T-helper 22 cell (primary cell): Measurements from ENCODE around the gene OSBPL5.

Experiments used
- DNase-seq: peaks from one replicate; pipeline ENCODE4 v3.0.0-alpha.2; 2020; ENCODE audit warnings: low read depth

The OSBPL5 gene

DNA sequence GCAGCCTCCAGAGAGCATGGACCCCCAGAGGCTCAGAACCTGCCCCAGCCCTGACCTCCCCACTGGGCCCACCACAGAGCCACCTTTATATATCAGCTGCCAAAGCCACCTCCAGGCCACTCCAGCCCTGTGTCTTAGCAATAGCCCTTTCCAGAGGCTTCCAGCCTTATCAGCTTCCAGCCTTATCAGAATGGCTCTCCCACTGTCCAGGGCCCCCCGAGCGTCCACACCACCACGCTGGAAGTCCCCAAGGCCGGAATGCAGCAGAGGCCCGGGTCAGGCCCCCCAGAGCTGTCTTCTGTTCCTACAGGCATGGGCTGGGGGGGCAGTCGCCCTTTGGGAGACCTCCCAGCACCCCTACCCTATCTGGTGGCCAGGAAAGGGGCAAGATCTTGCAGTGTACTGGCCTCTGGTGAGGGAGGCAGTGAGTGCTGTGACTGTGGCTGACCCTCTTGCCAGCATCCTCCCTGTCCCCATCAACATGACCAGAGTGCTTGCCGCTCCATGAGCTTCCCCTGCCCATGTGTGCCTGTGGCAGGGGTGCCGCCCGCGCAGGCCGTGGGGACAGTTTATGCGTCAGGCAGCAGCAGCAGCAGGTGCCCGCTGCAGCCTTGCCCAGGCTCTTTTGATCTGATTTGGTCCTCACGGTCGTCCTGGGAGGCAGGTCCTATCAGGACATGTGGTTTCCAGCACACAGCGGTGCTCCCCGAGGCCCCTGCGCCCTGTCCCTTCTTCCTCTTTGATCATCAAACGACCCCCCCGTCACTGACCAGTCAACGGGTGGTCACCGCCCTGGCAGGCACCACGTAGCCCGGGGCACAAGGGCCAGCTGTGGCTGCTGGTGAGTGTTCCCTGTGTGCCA is 15.9 kb downstream of the OSBPL5 start:
- no peak for DNase-seq

- no peak for DNase-seq
Observed at GRCh38 chr11:3148255-3148989, 16.7 kb downstream of the OSBPL5 start.

GRCh38 chr11:3147626-3148025 is 17.5 kb downstream of the OSBPL5 start:
- DNase-seq = no peak

DNA sequence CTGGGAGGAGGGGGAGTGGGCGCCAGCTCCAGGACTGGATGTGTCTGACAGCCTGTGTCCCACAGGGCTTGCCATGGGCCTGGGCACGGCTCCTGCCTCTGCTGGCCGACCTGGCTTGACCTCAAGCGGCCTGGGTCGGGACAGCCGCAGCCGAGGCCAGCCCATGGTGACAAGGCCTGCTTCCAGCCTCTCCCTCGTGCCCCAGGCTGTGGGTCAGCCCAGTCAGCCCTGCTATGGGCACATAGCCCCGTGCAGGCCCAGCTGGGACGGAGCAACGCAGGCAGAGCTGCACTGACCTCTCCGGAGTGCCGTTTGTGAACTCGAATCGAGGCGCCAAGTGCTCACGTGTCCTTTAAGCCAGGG is 17.9 kb downstream of the OSBPL5 start:
- no peak for DNase-seq

DNA sequence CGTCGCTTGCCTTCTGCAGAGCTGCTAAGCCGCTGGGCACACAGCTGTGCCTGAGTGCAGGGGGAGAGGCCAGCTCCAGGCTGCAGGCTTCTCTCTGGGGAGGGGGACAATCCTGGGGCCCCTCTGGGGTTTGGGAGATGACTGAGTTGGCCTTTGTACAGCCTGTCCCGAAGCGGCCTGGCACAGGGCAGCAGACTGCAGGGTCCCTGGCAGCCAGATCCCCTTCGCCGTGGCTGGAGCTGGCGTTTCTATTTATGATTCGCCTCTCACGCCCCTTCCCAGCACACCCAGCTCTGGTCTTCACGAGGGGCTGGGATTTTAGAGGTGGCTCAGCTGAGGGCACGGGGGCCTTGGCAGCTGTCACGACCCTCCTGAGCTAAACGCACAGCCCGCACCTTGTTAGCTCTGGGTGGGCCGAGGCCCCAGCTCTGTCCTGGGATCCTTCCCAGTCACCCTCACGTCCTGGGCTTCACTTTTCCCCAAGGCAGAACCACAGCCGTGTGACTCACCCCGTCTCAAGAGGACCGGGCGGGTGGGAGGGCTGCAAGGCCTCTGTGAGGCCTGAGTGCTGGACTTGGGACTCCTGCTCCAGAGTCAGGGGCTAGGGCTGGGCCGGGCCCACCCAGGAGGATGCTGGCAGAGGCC is 18.4 kb downstream of the OSBPL5 start:
- DNase-seq = no peak

DNA sequence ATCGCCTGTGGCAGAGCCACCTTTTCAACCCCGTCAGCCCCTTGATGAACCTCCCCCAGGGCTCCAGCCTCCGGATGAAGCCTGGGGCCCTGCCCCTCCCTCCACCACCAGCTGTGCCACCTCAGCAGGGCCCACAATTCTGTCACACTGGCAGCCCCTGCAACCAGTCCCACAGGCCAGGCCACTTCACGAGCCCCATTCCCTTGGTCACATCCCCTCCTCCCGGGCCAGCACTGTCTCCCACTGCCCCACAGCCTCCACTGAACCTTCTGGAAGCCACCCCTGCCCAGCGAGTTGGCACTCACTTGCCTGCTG is 19.9 kb downstream of the OSBPL5 start:
- DNase-seq = no peak

DNA sequence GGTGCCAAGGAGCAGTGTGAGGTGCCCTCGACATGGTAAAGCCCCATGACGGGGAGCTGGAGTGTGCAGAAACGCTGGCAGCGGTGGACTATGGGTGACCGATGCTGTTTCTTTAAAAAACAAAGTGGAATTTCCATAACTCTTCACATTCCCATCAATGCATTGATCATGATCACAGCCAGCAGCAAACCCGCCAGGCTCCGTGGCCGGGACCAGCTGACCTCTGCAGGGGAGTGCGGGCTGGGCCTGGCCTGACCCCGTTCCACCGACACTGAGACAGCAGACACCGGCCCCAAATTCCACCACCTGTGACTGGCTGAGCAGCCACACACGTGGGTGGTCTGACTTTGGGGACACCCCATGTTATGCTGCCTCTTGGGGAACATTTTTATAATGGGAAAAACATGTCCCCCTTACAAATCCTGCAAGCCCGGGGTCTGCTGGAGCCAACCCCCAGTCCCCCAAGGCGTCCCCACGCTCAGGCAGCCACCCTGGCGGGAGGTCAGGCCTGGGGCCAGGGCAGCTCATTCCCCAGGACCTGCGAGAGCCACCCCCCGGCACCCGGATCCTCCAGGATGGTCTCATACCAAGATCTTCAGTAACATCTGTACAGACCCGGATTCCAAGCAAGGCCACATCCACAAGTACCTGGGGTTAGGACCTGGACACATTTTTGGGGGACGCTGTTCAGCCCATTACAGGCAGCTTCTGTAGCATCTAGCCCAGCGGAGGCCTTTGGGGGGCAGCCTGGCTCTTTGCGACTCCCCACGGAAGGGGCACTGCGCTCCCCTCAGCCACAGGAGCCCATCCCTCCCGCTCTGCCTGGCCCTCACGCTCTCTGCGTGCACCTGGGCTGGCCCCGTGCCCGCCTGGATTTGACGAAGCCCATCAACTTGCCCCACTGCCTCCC is 20.6 kb downstream of the OSBPL5 start:
- DNase-seq = no peak

GRCh38 chr11:3143136-3143880 is 21.8 kb downstream of the OSBPL5 start:
- no peak for DNase-seq

- DNase-seq = no peak
Observed at GRCh38 chr11:3140291-3140603, 24.9 kb downstream of the OSBPL5 start.

DNA sequence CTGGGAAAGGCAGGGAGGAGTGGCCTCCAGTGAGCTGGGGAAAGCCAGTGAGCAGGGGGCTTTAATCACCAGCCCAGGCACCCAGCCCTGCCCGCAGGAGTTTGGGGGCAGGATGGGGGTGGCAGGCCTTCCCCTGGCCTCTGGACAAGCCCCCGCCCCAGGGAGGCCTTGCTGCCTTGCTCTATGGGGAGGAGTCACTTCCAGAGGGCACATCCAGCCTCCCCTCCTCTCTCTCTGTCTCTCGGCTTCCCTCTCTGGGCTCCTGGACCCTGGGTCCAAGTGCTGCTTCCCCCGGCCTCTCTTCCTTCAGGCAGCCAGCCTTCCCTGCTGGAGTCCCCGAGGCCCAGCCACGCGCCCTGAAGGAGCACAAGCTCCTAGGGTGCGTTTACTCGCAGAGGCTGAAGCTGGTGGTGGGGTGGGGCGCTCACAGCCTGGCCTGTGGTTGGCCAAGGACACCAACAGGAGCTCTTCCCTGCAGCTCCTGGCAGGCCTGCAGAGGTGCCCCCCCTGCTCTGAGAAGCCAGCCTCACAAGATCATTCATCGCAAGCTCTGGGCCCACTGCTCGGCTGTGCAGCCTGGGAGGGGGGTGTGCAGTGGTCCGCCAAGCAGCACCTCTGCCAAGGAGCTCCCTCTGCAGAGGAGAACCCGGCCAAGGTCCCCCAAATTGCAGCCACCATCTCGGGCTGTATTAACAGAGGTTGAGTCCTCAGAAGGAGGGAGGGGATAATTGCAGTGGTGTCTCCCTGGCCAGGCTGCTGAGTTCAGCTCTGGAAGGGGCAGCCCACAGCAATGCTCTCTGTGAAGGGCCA is 25.4 kb downstream of the OSBPL5 start:
- DNase-seq = no peak

DNA sequence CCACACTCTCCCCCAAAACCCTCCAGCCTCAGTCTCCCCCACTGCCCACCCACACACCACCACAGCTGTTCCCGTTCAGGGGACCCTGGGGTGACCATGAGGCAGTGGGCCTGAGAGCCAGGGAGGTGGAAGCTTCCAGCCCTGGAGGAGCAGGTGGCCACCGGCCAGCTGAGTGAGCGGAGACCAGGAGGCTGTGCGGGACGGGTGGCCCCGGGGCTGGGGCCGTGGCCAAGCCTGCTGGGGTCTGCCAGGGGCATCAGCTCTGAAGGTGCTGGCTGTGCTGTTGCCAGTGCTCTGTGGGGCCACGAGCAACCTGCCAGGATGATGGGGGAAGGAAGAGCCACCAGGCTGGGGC is 26.0 kb downstream of the OSBPL5 start:
- no peak for DNase-seq

DNA sequence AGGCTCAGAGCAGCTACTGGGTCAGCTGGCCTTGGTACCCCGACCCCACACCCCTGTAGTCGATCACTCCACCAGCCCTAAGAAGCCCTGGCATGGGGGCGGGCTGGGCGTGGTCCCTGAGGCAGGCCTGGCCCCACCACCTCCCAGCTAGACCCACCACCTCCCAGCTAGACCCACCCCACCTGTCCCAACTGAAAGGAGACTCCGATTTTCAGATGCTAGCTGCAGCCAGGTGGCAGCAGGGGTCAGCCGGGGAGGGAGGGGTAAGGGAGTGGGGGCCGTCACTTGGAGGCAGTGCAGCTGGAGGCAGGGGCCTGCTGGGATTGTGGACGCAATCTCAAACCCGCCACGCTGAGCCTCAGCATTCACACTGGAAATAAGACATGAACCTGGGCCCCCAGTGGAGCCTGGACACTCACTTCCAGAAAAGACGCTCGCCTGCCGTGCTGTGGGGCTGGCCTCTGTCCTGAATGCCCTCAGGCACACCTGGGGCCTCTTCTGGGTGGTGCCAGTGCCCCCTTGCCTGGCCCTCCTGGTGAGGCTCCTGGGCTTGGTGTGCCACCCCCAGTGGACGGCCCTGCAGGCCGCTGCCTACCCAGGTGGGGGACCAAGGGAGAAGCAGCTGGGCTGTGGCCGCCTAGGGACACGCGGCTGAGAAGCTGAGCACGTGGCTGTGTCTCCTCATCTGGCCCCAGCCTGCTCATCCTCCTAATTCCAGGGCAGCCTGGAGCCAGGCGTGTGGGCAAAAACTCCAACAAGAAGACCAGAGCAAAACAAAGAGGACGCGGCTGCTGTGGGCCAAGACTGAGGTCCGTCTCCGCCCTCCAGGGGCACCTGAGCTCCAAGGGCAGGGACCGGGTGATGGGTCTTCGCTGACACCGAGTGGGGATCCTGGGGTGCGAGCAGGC is 26.7 kb downstream of the OSBPL5 start:
- no peak for DNase-seq

GRCh38 chr11:3137486-3138177 is 27.5 kb downstream of the OSBPL5 start:
- no peak for DNase-seq

DNA sequence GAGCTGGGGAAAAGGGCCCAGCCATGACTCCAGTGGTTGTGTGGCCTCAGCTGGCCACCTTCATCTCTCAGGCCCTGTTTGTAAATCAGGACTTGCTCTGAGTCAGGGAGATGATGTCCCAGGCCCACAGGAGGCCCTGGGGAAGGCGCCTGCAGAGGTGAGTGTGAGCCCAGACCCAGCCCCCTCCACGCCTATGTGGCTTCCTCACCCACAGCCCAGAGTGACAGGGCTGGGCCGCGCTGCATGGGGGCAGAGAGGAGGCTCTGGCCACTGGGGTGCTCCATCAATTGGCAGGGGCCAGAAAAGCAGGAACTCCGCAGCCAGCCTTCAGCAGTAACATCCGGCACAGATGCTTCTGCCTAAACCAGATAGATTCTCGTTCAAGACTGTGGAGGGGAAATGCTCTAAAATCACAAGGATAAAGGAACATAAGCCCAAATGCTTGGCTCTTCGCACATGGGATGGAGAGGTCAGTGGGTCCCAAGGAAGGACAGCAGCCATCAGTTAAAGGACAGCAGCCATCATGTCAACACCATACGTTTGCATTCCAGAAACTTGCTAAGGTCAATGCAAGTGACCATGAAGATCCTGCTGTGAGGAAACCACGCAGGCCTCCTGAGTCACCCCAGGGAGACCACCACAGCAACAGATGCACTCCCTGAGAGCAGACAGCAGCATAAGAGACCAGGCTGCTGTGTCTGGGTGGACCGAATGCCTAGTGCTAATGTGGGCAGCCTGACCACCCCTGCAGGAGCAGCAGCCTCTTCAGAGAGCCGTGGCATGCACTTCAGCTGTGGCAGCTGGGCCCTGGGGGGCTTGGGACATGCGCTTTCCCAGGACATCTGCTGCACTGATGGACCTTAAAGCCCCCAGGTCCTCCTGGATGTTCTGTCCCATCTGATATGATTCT is 28.3 kb downstream of the OSBPL5 start:
- no peak for DNase-seq

GRCh38 chr11:3135481-3136440 is 29.3 kb downstream of the OSBPL5 start:
- DNase-seq = no peak

DNA sequence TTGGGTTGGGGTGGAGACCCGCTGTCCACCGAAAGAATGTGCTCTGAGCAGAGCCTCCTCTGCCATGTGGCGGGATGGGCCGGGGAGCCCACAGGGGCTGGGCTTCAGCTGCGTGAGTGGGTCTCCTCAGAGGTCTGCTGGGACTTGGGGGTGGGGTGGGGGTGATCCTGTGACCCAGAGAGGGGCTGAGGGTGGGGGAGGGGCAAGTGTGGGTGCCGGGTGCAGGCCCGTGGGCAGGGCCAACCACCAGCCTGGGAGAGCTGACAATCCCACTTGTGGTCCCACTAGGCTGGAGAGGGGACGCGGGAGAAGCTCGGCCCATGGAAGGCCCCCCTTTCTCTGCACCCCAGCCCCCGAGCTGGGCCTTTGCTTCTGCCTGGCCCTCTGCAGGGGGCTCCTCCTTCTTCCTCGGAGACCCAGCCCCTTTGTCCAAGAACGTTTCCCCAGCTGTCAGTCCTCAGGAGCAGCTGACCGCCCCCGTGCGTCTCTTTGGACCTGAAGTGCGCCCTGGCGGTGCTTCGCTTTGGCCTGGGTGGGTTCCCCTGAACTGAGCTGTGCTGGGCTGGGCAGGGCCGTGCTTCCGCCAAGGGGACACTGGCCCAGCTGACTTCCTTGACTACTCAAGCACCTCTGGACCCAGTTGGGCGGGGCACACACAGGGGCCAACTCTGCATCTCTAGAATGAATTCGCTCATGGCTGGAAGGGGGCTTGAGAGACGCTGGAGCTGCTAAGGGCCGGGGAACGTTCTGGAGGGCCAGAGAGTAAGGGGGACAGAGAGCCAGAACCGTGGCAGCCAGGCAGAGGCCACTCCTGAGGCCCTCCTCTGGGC is 30.2 kb downstream of the OSBPL5 start:
- DNase-seq = no peak
